GM12892 (cell line): Measurements from ENCODE around the gene PCNX2.

Experiments
- POLR2A ChIP-seq: IDR thresholded peaks from 2 replicates; pipeline ENCODE4 v1.6.1; 2011; ENCODE audit warnings: low read depth, low read length, control low read depth
- POLR2AphosphoS5 ChIP-seq: IDR thresholded peaks from 2 replicates; pipeline ENCODE4 v1.6.1; 2011; ENCODE audit warnings: low read depth, low read length, control low read depth

GRCh38 chr1:233086961-233087881 lies 208.3 kb downstream of the PCNX2 start:
- no peak for TF ChIP-seq POLR2AphosphoS5
- no peak for TF ChIP-seq POLR2A
